GM06990 (cell line): Measurements from ENCODE around the gene ZBTB38.

Experiments
- DNase-seq: peaks from one replicate; pipeline ENCODE4 v3.0.0-alpha.2; 2011; ENCODE audit not compliant: insufficient read length; ENCODE audit errors: extremely low read depth
- H3K27me3 ChIP-seq: replicated peaks from 2 replicates; pipeline ENCODE4 v1.6.0; 2011; ENCODE audit warnings: low read length; ENCODE audit not compliant: control insufficient read depth, insufficient read depth
- H3K36me3 ChIP-seq: 2 replicates; pipeline ENCODE4 v1.5.1; 2011; ENCODE audit warnings: low read length; ENCODE audit not compliant: control insufficient read depth, insufficient read depth
- H3K4me3 ChIP-seq: replicated peaks from 2 replicates; pipeline ENCODE4 v1.5.1; 2011; ENCODE audit warnings: low read depth, mild to moderate bottlenecking, control low read depth, low read length
- CTCF ChIP-seq: IDR thresholded peaks from 2 replicates; pipeline ENCODE4 v1.5.1; 2011; ENCODE audit warnings: low read length, control low read depth, mild to moderate bottlenecking, inconsistent platforms; ENCODE audit not compliant: insufficient read depth, poor library complexity, severe bottlenecking

ZBTB38 gene

GRCh38 chr3:141402476-141403171 is 34.3 kb downstream of the ZBTB38 start:
- Histone ChIP-seq H3K36me3 (peaks cover 19% of the 10 kb centered on the region), H3K27me3 (no peaks in the 10 kb centered on the region), H3K4me3 (peak overlapping the region; percentile 93)
- TF ChIP-seq CTCF = no peak
- peak; percentile 62 for DNase-seq

GRCh38 chr3:141403576-141403975 is 35.3 kb downstream of the ZBTB38 start:
- H3K27me3 ChIP-seq = no peaks in the 10 kb centered on the region
- H3K36me3 ChIP-seq = peaks cover 21% of the 10 kb centered on the region

GRCh38 chr3:141405025-141405424 is 36.7 kb downstream of the ZBTB38 start:
- Histone ChIP-seq H3K36me3 (peaks cover 23% of the 10 kb centered on the region), H3K4me3 (peak overlapping the region; percentile 93), H3K27me3 (no peaks in the 10 kb centered on the region)
- no peak for TF ChIP-seq CTCF
- DNase-seq = no peak

More at GRCh38 chr3:141403576-141403975, 35.3 kb downstream of the ZBTB38 start:
- H3K4me3 ChIP-seq = peak overlapping the region; percentile 93
- no peak for DNase-seq
- TF ChIP-seq CTCF = no peak

GRCh38 chr3:141405591-141405990 is 37.3 kb downstream of the ZBTB38 start:
- Histone ChIP-seq H3K27me3 (no peaks in the 10 kb centered on the region), H3K36me3 (peaks cover 25% of the 10 kb centered on the region)
- no peak for TF ChIP-seq CTCF

GRCh38 chr3:141406265-141406664 is 38.0 kb downstream of the ZBTB38 start:
- H3K27me3 ChIP-seq = no peaks in the 10 kb centered on the region
- no peak for TF ChIP-seq CTCF
- H3K36me3 ChIP-seq = peaks cover 25% of the 10 kb centered on the region
- H3K4me3 ChIP-seq = peak overlapping the region; percentile 93
- no peak for DNase-seq

More at GRCh38 chr3:141405591-141405990, 37.3 kb downstream of the ZBTB38 start:
- H3K4me3 ChIP-seq = peak overlapping the region; percentile 93
- DNase-seq = no peak
